SJCRH30 (cell line): ENCODE measurements around the gene LEKR1. TPM values are rescaled to one million over a fixed set of nuclear protein-coding genes. Genes with fewer than 3 reads are reported as not detected.
"Not testable (repeated sequence)": the region's sequence is repeated elsewhere in the genome, so short reads cannot be mapped to it uniquely, and the experiment has no call there.

Experiments used
- DNase-seq, 2 experiments: peaks; one replicate each; pipeline ENCODE4 v3.0.0-alpha.2; 2015 to 2020
- H3K27ac ChIP-seq: fragments of 250-450 bp; sonication (Bioruptor Pico); 2 replicates; pipeline ENCODE4 v1.5.1; 2020; ENCODE audit warnings: mild to moderate bottlenecking, moderate library complexity
- H3K27me3 ChIP-seq: fragments of 250-450 bp; sonication (Bioruptor Pico); 2 replicates; pipeline ENCODE4 v1.5.1; 2020; ENCODE audit warnings: mild to moderate bottlenecking, moderate library complexity
- H3K36me3 ChIP-seq: fragments of 250-450 bp; sonication (Bioruptor Pico); 2 replicates; pipeline ENCODE4 v1.5.1; 2020; ENCODE audit warnings: mild to moderate bottlenecking, moderate library complexity
- H3K4me1 ChIP-seq: fragments of 250-450 bp; sonication (Bioruptor Pico); 2 replicates; pipeline ENCODE4 v1.5.1; 2020; ENCODE audit warnings: mild to moderate bottlenecking, moderate library complexity
- H3K4me3 ChIP-seq: fragments of 250-450 bp; sonication (Bioruptor Pico); 2 replicates; pipeline ENCODE4 v1.5.1; 2020; ENCODE audit warnings: mild to moderate bottlenecking, moderate library complexity
- H3K9me3 ChIP-seq: fragments of 250-450 bp; sonication (Bioruptor Pico); replicated peaks from 2 replicates; pipeline ENCODE4 v1.5.1; 2020; ENCODE audit warnings: mild to moderate bottlenecking, moderate library complexity
- total RNA-seq: library from RNA; depleted of rRNA; stranded (reverse); fragments of >200 nt; shearing (Covaris generic); gene quantifications from 2 replicates; pipeline ENCODE4 v1.2.3, GENCODE V29; 2014

The LEKR1 gene
- total RNA-seq, 1 experiment from 2014 or later = 0.61 TPM

GRCh38 chr3:156888576-156888975 is 62.4 kb downstream of the LEKR1 start:
- H3K4me3 ChIP-seq = no peak overlapping the region
- no peaks in the 10 kb centered on the region for H3K27me3 ChIP-seq
- 0 out of 2 replicates have a peak, but pooled peaks cover 5% of the 10 kb centered on the region for H3K4me1 ChIP-seq
- H3K27ac ChIP-seq = no peak overlapping the region
- DNase-seq = no peak
- H3K9me3 ChIP-seq = no peaks in the 10 kb centered on the region
- H3K36me3 ChIP-seq = no peaks in the 10 kb centered on the region

- Histone ChIP-seq H3K4me1 (0 out of 2 replicates have a peak, but pooled peaks cover 5% of the 10 kb centered on the region), H3K9me3 (no peaks in the 10 kb centered on the region), H3K4me3 (no peak overlapping the region), H3K36me3 (no peaks in the 10 kb centered on the region), H3K27ac (no peak overlapping the region), H3K27me3 (no peaks in the 10 kb centered on the region)
- DNase-seq = peak in 1 of 2 experiments; percentile 11
Observed at GRCh38 chr3:156892701-156893100, 66.5 kb downstream of the LEKR1 start.

GRCh38 chr3:156895374-156895773 is 69.2 kb downstream of the LEKR1 start:
- H3K27me3 ChIP-seq, H3K9me3 ChIP-seq, H3K27ac ChIP-seq, DNase-seq, H3K36me3 ChIP-seq, H3K4me3 ChIP-seq: not testable (repeated sequence)
- H3K4me1 ChIP-seq = peaks cover 12% of the 10 kb centered on the region

GRCh38 chr3:156897851-156898250 is 71.7 kb downstream of the LEKR1 start:
- H3K9me3 ChIP-seq, H3K36me3 ChIP-seq, H3K27me3 ChIP-seq, DNase-seq, H3K4me1 ChIP-seq, H3K27ac ChIP-seq, H3K4me3 ChIP-seq: not testable (repeated sequence)

GRCh38 chr3:156898296-156898880 is 72.2 kb downstream of the LEKR1 start:
- H3K9me3 ChIP-seq = no peaks in the 10 kb centered on the region
- no peak overlapping the region for H3K27ac ChIP-seq
- H3K4me1 ChIP-seq = peaks cover 9% of the 10 kb centered on the region
- no peaks in the 10 kb centered on the region for H3K36me3 ChIP-seq
- no peak overlapping the region for H3K4me3 ChIP-seq
- DNase-seq = no peak
- H3K27me3 ChIP-seq = no peaks in the 10 kb centered on the region

GRCh38 chr3:156899951-156900350 is 73.8 kb downstream of the LEKR1 start:
- Histone ChIP-seq H3K4me1 (peaks cover 9% of the 10 kb centered on the region), H3K27me3 (no peaks in the 10 kb centered on the region), H3K9me3 (no peaks in the 10 kb centered on the region), H3K36me3 (no peaks in the 10 kb centered on the region), H3K27ac (peak overlapping the region; percentile 41), H3K4me3 (no peak overlapping the region)
- DNase-seq = peak in 1 of 2 experiments; percentile 40

GRCh38 chr3:156902916-156903315 is 76.8 kb downstream of the LEKR1 start:
- Histone ChIP-seq H3K4me1 (peaks cover 9% of the 10 kb centered on the region), H3K36me3 (no peaks in the 10 kb centered on the region), H3K9me3 (no peaks in the 10 kb centered on the region), H3K4me3 (no peak overlapping the region), H3K27me3 (no peaks in the 10 kb centered on the region), H3K27ac (no peak overlapping the region)
- no peak for DNase-seq

GRCh38 chr3:156906275-156906674 is 80.1 kb downstream of the LEKR1 start:
- no peak for DNase-seq
- Histone ChIP-seq H3K27ac (no peak overlapping the region), H3K4me3 (no peak overlapping the region), H3K36me3 (no peaks in the 10 kb centered on the region), H3K9me3 (no peaks in the 10 kb centered on the region), H3K27me3 (no peaks in the 10 kb centered on the region), H3K4me1 (0 out of 2 replicates have a peak, but pooled peaks cover 1% of the 10 kb centered on the region)

- Histone ChIP-seq H3K27me3 (no peaks in the 10 kb centered on the region), H3K4me1 (0 out of 2 replicates have a peak, but pooled peaks cover 4% of the 10 kb centered on the region), H3K27ac (no peak overlapping the region), H3K9me3 (no peaks in the 10 kb centered on the region), H3K36me3 (no peaks in the 10 kb centered on the region), H3K4me3 (no peak overlapping the region)
- no peak for DNase-seq
Observed at GRCh38 chr3:156908398-156908797, 82.2 kb downstream of the LEKR1 start.

- Histone ChIP-seq H3K4me3 (no peak overlapping the region), H3K9me3 (no peaks in the 10 kb centered on the region), H3K27ac (no peak overlapping the region), H3K27me3 (no peaks in the 10 kb centered on the region), H3K4me1 (0 out of 2 replicates have a peak, but pooled peaks cover 4% of the 10 kb centered on the region), H3K36me3 (no peaks in the 10 kb centered on the region)
- no peak for DNase-seq
Observed at GRCh38 chr3:156910022-156910421, 83.9 kb downstream of the LEKR1 start.

GRCh38 chr3:156910831-156911230 is 84.7 kb downstream of the LEKR1 start:
- DNase-seq, H3K27ac ChIP-seq: not testable (repeated sequence)

GRCh38 chr3:156914300-156914699 is 88.1 kb downstream of the LEKR1 start:
- not testable (repeated sequence) for H3K4me3 ChIP-seq, H3K27ac ChIP-seq

More at GRCh38 chr3:156910831-156911230, 84.7 kb downstream of the LEKR1 start:
- not testable (repeated sequence) for H3K27me3 ChIP-seq, H3K4me3 ChIP-seq, H3K36me3 ChIP-seq, H3K4me1 ChIP-seq, H3K9me3 ChIP-seq

GRCh38 chr3:156915372-156915771 is 89.2 kb downstream of the LEKR1 start:
- H3K36me3 ChIP-seq = no peaks in the 10 kb centered on the region
- no peaks in the 10 kb centered on the region for H3K27me3 ChIP-seq
- H3K4me1 ChIP-seq = 0 out of 2 replicates have a peak, but pooled peaks cover 4% of the 10 kb centered on the region
- no peak for DNase-seq
- no peak overlapping the region for H3K27ac ChIP-seq
- H3K9me3 ChIP-seq = no peaks in the 10 kb centered on the region
- H3K4me3 ChIP-seq = no peak overlapping the region

More at GRCh38 chr3:156914300-156914699, 88.1 kb downstream of the LEKR1 start:
- H3K9me3 ChIP-seq, H3K36me3 ChIP-seq, DNase-seq, H3K27me3 ChIP-seq, H3K4me1 ChIP-seq: not testable (repeated sequence)

GRCh38 chr3:156918746-156919145 is 92.6 kb downstream of the LEKR1 start:
- Histone ChIP-seq H3K9me3 (no peaks in the 10 kb centered on the region), H3K27ac (no peak overlapping the region), H3K4me3 (no peak overlapping the region), H3K36me3 (no peaks in the 10 kb centered on the region), H3K27me3 (no peaks in the 10 kb centered on the region), H3K4me1 (no peaks in the 10 kb centered on the region)
- no peak for DNase-seq

GRCh38 chr3:156919818-156920217 is 93.7 kb downstream of the LEKR1 start:
- Histone ChIP-seq H3K9me3 (no peaks in the 10 kb centered on the region), H3K4me1 (no peaks in the 10 kb centered on the region), H3K4me3 (no peak overlapping the region), H3K27ac (no peak overlapping the region), H3K36me3 (no peaks in the 10 kb centered on the region), H3K27me3 (no peaks in the 10 kb centered on the region)
- DNase-seq = no peak

- Histone ChIP-seq H3K4me3 (no peak overlapping the region), H3K4me1 (no peaks in the 10 kb centered on the region), H3K27me3 (no peaks in the 10 kb centered on the region), H3K9me3 (no peaks in the 10 kb centered on the region), H3K36me3 (no peaks in the 10 kb centered on the region), H3K27ac (no peak overlapping the region)
- no peak for DNase-seq
Observed at GRCh38 chr3:156920399-156920798, 94.2 kb downstream of the LEKR1 start.
